ENCODE measurements around the gene SEMA3A. TPM values are rescaled to one million over a fixed set of nuclear protein-coding genes. Genes with fewer than 3 reads are reported as not detected.

The SEMA3A gene
- polyA plus RNA-seq, 1 donor from 2014 or later: 22.8 TPM

DNA sequence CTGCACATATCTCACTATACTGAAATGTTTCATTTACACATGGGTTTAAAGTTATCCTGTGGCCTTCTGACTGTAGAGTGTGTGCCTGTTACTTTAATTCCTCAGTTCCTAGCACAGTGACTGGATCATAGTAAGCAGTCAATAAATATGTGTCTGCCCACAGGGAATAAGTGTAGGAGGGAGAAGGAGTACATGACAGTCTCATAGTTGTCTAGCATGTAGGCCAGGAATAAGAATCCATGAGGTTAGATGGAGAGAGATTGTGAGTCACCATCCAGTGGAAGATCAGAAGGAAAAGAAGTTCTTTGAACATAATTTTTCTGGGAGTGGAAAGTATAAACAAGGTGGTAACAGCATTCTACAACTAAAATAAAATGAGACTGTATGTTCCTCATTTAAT lies 36.6 kb upstream of the SEMA3A start:
- no peaks in the 10 kb centered on the region for H3K36me3 ChIP-seq (ENCODE audit: insufficient read depth, low read length)
- peaks cover 9% of the 10 kb centered on the region for H3K27me3 ChIP-seq (ENCODE audit: insufficient read depth, low read depth, low read length)
- no peaks in the 10 kb centered on the region for H3K79me2 ChIP-seq (replicated peaks; ENCODE audit: insufficient read depth, low read length)
- no peak overlapping the region for H2AFZ ChIP-seq (ENCODE audit: low read depth, low read length)
- no peak for TF ChIP-seq MXI1 (conservative IDR thresholded peaks at IDR 0.05; ENCODE audit: poor library complexity, severe bottlenecking)
- no peak for TF ChIP-seq POLR2AphosphoS5 (IDR thresholded peaks at IDR 0.05)
- no peak for TF ChIP-seq EP300 (conservative IDR thresholded peaks at IDR 0.05; ENCODE audit: poor library complexity, severe bottlenecking)
- TF ChIP-seq, protein P1, sequence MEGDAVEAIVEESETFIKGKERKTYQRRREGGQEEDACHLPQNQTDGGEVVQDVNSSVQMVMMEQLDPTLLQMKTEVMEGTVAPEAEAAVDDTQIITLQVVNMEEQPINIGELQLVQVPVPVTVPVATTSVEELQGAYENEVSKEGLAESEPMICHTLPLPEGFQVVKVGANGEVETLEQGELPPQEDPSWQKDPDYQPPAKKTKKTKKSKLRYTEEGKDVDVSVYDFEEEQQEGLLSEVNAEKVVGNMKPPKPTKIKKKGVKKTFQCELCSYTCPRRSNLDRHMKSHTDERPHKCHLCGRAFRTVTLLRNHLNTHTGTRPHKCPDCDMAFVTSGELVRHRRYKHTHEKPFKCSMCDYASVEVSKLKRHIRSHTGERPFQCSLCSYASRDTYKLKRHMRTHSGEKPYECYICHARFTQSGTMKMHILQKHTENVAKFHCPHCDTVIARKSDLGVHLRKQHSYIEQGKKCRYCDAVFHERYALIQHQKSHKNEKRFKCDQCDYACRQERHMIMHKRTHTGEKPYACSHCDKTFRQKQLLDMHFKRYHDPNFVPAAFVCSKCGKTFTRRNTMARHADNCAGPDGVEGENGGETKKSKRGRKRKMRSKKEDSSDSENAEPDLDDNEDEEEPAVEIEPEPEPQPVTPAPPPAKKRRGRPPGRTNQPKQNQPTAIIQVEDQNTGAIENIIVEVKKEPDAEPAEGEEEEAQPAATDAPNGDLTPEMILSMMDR (IDR thresholded peaks at IDR 0.05; ENCODE audit: poor library complexity, severe bottlenecking): no peak
- TF ChIP-seq EZH2 (IDR thresholded peaks at IDR 0.05; ENCODE audit: borderline replicate concordance, insufficient read depth, low read length, poor library complexity, severe bottlenecking): no peak
- TF ChIP-seq, protein P2, sequence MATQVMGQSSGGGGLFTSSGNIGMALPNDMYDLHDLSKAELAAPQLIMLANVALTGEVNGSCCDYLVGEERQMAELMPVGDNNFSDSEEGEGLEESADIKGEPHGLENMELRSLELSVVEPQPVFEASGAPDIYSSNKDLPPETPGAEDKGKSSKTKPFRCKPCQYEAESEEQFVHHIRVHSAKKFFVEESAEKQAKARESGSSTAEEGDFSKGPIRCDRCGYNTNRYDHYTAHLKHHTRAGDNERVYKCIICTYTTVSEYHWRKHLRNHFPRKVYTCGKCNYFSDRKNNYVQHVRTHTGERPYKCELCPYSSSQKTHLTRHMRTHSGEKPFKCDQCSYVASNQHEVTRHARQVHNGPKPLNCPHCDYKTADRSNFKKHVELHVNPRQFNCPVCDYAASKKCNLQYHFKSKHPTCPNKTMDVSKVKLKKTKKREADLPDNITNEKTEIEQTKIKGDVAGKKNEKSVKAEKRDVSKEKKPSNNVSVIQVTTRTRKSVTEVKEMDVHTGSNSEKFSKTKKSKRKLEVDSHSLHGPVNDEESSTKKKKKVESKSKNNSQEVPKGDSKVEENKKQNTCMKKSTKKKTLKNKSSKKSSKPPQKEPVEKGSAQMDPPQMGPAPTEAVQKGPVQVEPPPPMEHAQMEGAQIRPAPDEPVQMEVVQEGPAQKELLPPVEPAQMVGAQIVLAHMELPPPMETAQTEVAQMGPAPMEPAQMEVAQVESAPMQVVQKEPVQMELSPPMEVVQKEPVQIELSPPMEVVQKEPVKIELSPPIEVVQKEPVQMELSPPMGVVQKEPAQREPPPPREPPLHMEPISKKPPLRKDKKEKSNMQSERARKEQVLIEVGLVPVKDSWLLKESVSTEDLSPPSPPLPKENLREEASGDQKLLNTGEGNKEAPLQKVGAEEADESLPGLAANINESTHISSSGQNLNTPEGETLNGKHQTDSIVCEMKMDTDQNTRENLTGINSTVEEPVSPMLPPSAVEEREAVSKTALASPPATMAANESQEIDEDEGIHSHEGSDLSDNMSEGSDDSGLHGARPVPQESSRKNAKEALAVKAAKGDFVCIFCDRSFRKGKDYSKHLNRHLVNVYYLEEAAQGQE (IDR thresholded peaks at IDR 0.05; ENCODE audit: borderline replicate concordance): no peak
- no peak for TF ChIP-seq RAD21 (conservative IDR thresholded peaks at IDR 0.05)
- no peak for TF ChIP-seq TAF1 (IDR thresholded peaks at IDR 0.05; ENCODE audit: low read depth)
- no peak for TF ChIP-seq SMC3 (conservative IDR thresholded peaks at IDR 0.05; ENCODE audit: poor library complexity)
- no peak overlapping the region for H3K9ac ChIP-seq (ENCODE audit: low read length)
- H3K4me3 ChIP-seq (ENCODE audit: low read length): no peak overlapping the region
- H3K9me3 ChIP-seq (ENCODE audit: low read length): no peaks in the 10 kb centered on the region
- H3K27ac ChIP-seq (ENCODE audit: low read length): no peak overlapping the region
- no peak overlapping the region for H3K4me2 ChIP-seq (ENCODE audit: low read length)
- no peaks in the 10 kb centered on the region for H4K20me1 ChIP-seq (ENCODE audit: insufficient read depth)
- H3K9me2 ChIP-seq (ENCODE audit: insufficient read depth, low read length): no peaks in the 10 kb centered on the region
- H3F3A ChIP-seq (ENCODE audit: insufficient read depth, low read length, poor library complexity, severe bottlenecking): no peaks in the 10 kb centered on the region

DNA sequence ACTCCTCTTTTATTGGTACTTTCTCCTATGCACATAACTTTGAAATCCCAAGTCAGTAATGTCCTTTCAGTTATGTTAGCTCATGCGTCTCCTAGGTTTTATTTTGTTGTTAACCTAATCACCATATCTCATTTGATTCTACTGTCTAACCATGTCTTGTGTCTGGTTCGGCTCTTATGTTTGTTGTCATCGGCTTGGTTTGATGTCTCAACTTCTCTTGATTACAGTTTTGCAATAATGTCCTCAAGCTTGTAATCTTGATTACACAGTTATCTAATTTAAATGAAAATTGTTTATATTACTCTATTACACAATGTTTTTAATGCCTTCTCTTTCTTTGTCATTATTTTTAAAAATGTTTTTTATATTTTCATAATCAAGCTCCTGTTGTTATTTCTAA lies 35.9 kb upstream of the SEMA3A start:
- no peak overlapping the region for H3K9ac ChIP-seq (ENCODE audit: low read length)
- H3F3A ChIP-seq (ENCODE audit: insufficient read depth, low read length, poor library complexity, severe bottlenecking): no peaks in the 10 kb centered on the region
- H2AFZ ChIP-seq (ENCODE audit: low read depth, low read length): no peak overlapping the region
- H3K4me3 ChIP-seq (ENCODE audit: low read length): no peak overlapping the region
- H3K9me2 ChIP-seq (ENCODE audit: insufficient read depth, low read length): no peaks in the 10 kb centered on the region
- H3K36me3 ChIP-seq (ENCODE audit: insufficient read depth, low read length): no peaks in the 10 kb centered on the region
- H4K20me1 ChIP-seq (ENCODE audit: insufficient read depth): no peaks in the 10 kb centered on the region
- no peak overlapping the region for H3K4me2 ChIP-seq (ENCODE audit: low read length)
- no peaks in the 10 kb centered on the region for H3K9me3 ChIP-seq (ENCODE audit: low read length)
- peaks cover 9% of the 10 kb centered on the region for H3K27me3 ChIP-seq (ENCODE audit: insufficient read depth, low read depth, low read length)
- H3K79me2 ChIP-seq (replicated peaks; ENCODE audit: insufficient read depth, low read length): no peaks in the 10 kb centered on the region
- no peak overlapping the region for H3K27ac ChIP-seq (ENCODE audit: low read length)
- no peak for TF ChIP-seq TAF1 (IDR thresholded peaks at IDR 0.05; ENCODE audit: low read depth)

DNA sequence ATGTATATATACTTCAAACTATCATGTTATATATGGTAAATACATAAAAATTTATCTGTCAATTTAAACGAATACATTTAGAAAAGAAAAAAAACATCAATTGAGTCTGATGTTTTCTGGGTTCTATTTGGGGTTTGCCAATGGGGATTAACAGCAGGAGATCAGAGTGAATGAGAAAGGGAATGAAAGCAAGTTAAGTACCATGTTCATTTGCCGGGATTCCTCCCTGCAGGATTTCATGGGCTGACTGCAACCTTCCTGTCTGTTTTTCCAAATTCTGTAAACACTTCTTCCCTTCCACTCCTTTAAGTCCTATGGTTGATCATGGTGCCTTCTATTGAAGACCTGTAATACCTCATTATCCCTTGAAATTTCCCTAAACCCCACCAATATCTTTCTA lies 33.9 kb upstream of the SEMA3A start:
- Histone ChIP-seq H4K20me1 (ENCODE audit: insufficient read depth) (no peaks in the 10 kb centered on the region), H2AFZ (ENCODE audit: low read depth, low read length) (no peak overlapping the region), H3K27ac (ENCODE audit: low read length) (no peak overlapping the region), H3K4me3 (ENCODE audit: low read length) (no peak overlapping the region), H3K9me3 (ENCODE audit: low read length) (no peaks in the 10 kb centered on the region), H3K9me2 (ENCODE audit: insufficient read depth, low read length) (no peaks in the 10 kb centered on the region), H3F3A (ENCODE audit: insufficient read depth, low read length, poor library complexity, severe bottlenecking) (no peaks in the 10 kb centered on the region), H3K36me3 (ENCODE audit: insufficient read depth, low read length) (no peaks in the 10 kb centered on the region), H3K79me2 (replicated peaks; ENCODE audit: insufficient read depth, low read length) (no peaks in the 10 kb centered on the region), H3K27me3 (ENCODE audit: insufficient read depth, low read depth, low read length) (peaks cover 9% of the 10 kb centered on the region), H3K4me2 (ENCODE audit: low read length) (no peak overlapping the region), H3K9ac (ENCODE audit: low read length) (no peak overlapping the region)
- TF ChIP-seq RAD21 (conservative IDR thresholded peaks at IDR 0.05): no peak

All from neural cell (in vitro differentiated cells).